Superior temporal gyrus (tissue), 1 donor: ENCODE data around the gene CDH16.
"Not testable (repeated sequence)": the region's sequence is repeated elsewhere in the genome, so short reads cannot be mapped to it uniquely, and the experiment has no call there.

Source experiments
- DNase-seq: peaks from one replicate; pipeline ENCODE4 v3.0.0-alpha.2; 2016; ENCODE audit errors: extremely low spot score

The CDH16 gene

DNA sequence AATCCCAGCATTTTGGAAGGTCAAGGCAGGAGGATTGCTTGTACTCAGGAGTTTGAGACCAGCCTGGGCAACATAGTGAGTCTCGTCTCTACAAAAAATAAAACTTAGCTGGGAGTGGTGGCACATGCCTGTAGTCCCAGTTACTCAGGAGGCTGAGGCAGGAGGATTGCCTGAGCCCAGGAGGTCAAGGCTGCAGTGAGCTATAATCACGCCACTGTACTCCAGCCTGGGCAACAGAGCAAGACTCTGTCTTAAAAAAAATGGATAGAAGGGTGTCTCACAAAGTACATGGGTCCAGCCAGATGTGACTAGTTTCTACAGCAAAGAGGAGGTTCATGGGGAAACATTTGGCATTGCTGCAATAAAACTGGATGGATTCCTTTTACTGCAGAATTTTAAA, 47.3 kb downstream of the CDH16 start:
- not testable (repeated sequence) for DNase-seq

- DNase-seq = no peak
These were observed 49.3 kb downstream of the CDH16 start for GRCh38 chr16:66869424-66869823.

DNA sequence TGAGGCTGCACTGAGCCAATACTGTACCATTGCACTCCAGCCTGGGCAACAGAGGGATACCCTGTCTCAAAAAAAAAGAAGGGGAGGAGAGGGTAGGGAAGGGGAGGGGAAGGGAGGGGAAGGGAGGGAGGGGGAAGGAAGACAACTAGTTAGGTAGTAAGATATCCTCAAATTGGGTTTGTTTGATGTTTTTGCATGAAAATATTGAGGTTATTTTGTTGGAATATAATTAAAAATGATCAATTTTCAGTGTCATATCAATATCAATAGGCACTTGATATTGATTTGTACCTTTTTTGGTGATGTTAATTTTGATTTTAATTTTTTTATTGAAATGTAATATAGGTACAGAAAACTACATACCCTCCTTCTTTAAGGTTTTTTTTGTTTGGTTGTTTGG, 55.0 kb downstream of the CDH16 start:
- no peak for DNase-seq

GRCh38 chr16:66862023-66862520, 56.6 kb downstream of the CDH16 start:
- no peak for DNase-seq

- no peak for DNase-seq
These were observed 59.2 kb downstream of the CDH16 start for GRCh38 chr16:66859397-66860068.

DNA sequence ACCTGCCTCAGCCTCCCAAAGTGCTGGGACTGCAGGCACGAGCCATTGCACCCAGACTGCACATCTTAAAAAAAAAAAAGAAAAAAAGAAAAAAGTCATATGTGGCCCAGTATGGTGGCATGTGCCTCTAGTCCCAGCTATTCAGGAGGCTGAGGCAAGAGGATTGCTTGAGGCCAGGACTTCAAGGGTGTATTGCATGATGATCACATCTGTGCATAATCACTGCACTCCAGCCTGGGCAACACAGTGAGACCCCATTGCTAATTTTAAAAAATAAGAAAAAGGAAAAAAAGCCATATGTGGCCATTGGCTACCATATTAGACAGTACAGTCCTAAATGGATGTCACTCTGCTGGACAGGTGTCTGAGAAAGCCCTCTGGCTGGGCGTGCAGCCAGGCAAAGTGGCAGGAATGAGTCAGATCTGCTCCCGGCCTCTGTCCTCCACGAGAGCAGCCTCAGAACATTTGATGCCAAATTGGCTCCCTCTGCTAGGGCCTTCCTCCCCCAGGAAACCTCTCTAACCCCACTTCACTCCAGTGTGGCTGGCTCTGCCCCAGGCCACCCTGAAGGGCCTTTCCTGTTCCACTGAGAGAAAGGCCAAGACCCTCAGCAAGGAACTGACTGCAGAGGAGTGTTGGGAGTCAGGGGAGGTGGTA, 59.8 kb downstream of the CDH16 start:
- DNase-seq = no peak
